Keratinocyte (primary cell): ENCODE data around the gene NR1H4. TPM values are rescaled to one million over a fixed set of nuclear protein-coding genes. Genes with fewer than 3 reads are reported as not detected.

Experiments used
- DNase-seq: peaks from one replicate; pipeline ENCODE4 v3.0.0-alpha.2; 2011; ENCODE audit warnings: low read depth, missing footprints, low spot score
- FAIRE-seq: peaks from 2 replicates; lab custom pipeline; 2011; peaks lifted over from hg19 to GRCh38; lab: Jason Lieb, UNC
- H2AFZ ChIP-seq: 2 replicates; pipeline ENCODE4 v1.6.0; 2012; ENCODE audit warnings: low read length, control low read depth, inconsistent platforms; ENCODE audit not compliant: control insufficient read depth
- H3K27ac ChIP-seq: 2 replicates; pipeline ENCODE4 v1.5.1; 2011; ENCODE audit warnings: low read length; ENCODE audit not compliant: control insufficient read depth, insufficient read depth
- H3K27me3 ChIP-seq: 3 replicates; pipeline ENCODE4 v1.6.0; 2011; ENCODE audit warnings: low read length; ENCODE audit not compliant: control insufficient read depth, insufficient read depth; ENCODE audit errors: extremely low read depth
- H3K36me3 ChIP-seq, 2 experiments: 2 replicates in 1 of 2; 3 replicates in 1 of 2; pipeline ENCODE4 v1.5.1; 2011; ENCODE audit warnings: low read length in 2 of 2, mild to moderate bottlenecking in 1 of 2; ENCODE audit not compliant: control insufficient read depth in 2 of 2, insufficient read depth in 2 of 2; ENCODE audit errors: extremely low read depth in 1 of 2
- H3K4me1 ChIP-seq: 3 replicates; pipeline ENCODE4 v1.5.1; 2011; ENCODE audit warnings: low read length; ENCODE audit not compliant: control insufficient read depth, insufficient read depth; ENCODE audit errors: extremely low read depth
- H3K4me2 ChIP-seq: 3 replicates; pipeline ENCODE4 v1.6.0; 2011; ENCODE audit warnings: low read depth, low read length; ENCODE audit not compliant: control insufficient read depth, insufficient read depth; ENCODE audit errors: extremely low read depth
- H3K4me3 ChIP-seq, 3 experiments: fragments of 200-600 bp in 1 of 3; sonication (generic) in 1 of 3; 2 replicates in 2 of 3; 3 replicates in 1 of 3; pipeline ENCODE4 v1.5.1; 2011 to 2016; ENCODE audit warnings: low read length in 3 of 3, mild to moderate bottlenecking in 3 of 3, control low read depth in 2 of 3, inconsistent platforms in 1 of 3, low read depth in 1 of 3, mixed read lengths in 1 of 3, mixed run types in 1 of 3, moderate library complexity in 1 of 3; ENCODE audit not compliant: control insufficient read depth in 2 of 3, insufficient read depth in 2 of 3; ENCODE audit errors: extremely low read depth in 1 of 3
- H3K79me2 ChIP-seq: 2 replicates; pipeline ENCODE4 v1.6.0; 2012; ENCODE audit warnings: low read length; ENCODE audit not compliant: control insufficient read depth, insufficient read depth
- H3K9ac ChIP-seq: 3 replicates; pipeline ENCODE4 v1.6.0; 2011; ENCODE audit warnings: low read length; ENCODE audit not compliant: control insufficient read depth, insufficient read depth; ENCODE audit errors: extremely low read depth
- H3K9me1 ChIP-seq: 3 replicates; pipeline ENCODE4 v1.6.0; 2011; ENCODE audit warnings: low read length; ENCODE audit not compliant: control insufficient read depth, insufficient read depth; ENCODE audit errors: extremely low read depth
- H3K9me3 ChIP-seq: 2 replicates; pipeline ENCODE4 v1.5.1; 2012; ENCODE audit warnings: low read depth, low read length; ENCODE audit not compliant: control insufficient read depth
- H4K20me1 ChIP-seq: 3 replicates; pipeline ENCODE4 v1.6.0; 2011; ENCODE audit warnings: low read length; ENCODE audit not compliant: control insufficient read depth, insufficient read depth; ENCODE audit errors: extremely low read depth
- CTCF ChIP-seq, 3 experiments: IDR thresholded peaks in 1 of 3; conservative IDR thresholded peaks in 1 of 3; optimal IDR thresholded peaks in 1 of 3; 2 replicates in 2 of 3; 3 replicates in 1 of 3; pipeline versions ENCODE3 to v1.5.1; 2011; ENCODE audit warnings: low read length in 3 of 3, mild to moderate bottlenecking in 3 of 3, moderate library complexity in 2 of 3, control low read depth in 1 of 3, inconsistent platforms in 1 of 3; ENCODE audit not compliant: insufficient read depth in 2 of 3; ENCODE audit errors: extremely low read depth in 1 of 3
- EZH2 ChIP-seq: IDR thresholded peaks from one replicate; pipeline ENCODE4 v1.6.1; 2012; ENCODE audit warnings: inconsistent platforms, mild to moderate bottlenecking, low read length, moderate library complexity
- dilution Hi-C: fragments of 300-500 bp; cut with MboI; formaldehyde crosslinking; loops from one replicate; pipeline ENCODE4 v1.7.0; 2020; ENCODE audit warnings: low sequenced_read_pairs; ENCODE audit not compliant: extremely low pct_ligation_motif_present
- polyA plus RNA-seq, 5 experiments: library from polyadenylated mRNA; depleted of rRNA in 3 of 5; stranded (reverse) in 3 of 5; stranded (forward) in 1 of 5; unstranded in 1 of 5; fragments of >200 nt; gene quantifications; 1 replicate in 1 of 5; 2 replicates in 3 of 5; 3 replicates in 1 of 5; pipeline versions ENCODE4 v1.2.1 to v1.2.3, GENCODE V29; 2011 to 2012; ENCODE audit warnings: missing spikeins in 2 of 5, low read depth in 1 of 5, low replicate concordance in 1 of 5

The NR1H4 gene
- polyA plus RNA-seq, 1 donor (not counting 4 experiments of a cell fraction or from before 2014, with no cell fraction given) = not detected

DNA sequence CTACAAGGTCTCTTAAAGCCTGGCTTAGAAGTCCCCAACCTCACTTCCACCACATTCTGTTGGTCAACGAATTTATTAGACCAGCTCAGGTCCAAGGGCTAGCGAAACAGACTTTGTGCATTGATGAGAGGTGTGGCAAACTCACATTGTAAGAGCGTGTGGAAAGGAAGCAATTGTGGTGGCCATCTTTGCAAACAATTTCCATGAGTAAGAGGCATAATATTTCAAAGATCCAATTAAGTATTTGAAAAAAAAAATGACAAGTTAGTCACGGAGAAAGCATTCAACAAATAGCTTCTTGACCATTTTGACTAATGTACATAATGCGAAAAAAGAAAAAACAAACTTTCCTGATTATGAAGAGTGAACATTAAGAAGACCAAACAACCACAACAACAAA is 7.4 kb downstream of the NR1H4 start:
- TF ChIP-seq EZH2 = no peak
- TF ChIP-seq CTCF (optimal IDR thresholded peaks at IDR 0.05 in 1 of 3, IDR thresholded peaks at IDR 0.05 in 1 of 3, conservative IDR thresholded peaks at IDR 0.05 in 1 of 3; ENCODE audit: extremely low read depth in 1 of 3, insufficient read depth in 2 of 3, low read length in 3 of 3) = no peak
- H2AFZ ChIP-seq = no peak overlapping the region

GRCh38 chr12:100484183-100484886 is 10.7 kb downstream of the NR1H4 start:
- Histone ChIP-seq H2AFZ (no peak overlapping the region), H3K9ac (no peak overlapping the region), H3K79me2 (no peaks in the 10 kb centered on the region), H3K9me3 (no peaks in the 10 kb centered on the region), H3K27ac (no peak overlapping the region), H3K36me3 (no peaks in the 10 kb centered on the region), H3K4me3 (no peak overlapping the region), H3K27me3 (no peaks in the 10 kb centered on the region), H3K4me2 (no peak overlapping the region), H3K9me1 (no peaks in the 10 kb centered on the region), H3K4me1 (no peaks in the 10 kb centered on the region), H4K20me1 (no peaks in the 10 kb centered on the region)
- DNase-seq (no peak), FAIRE-seq (no peak)
- TF ChIP-seq CTCF (optimal IDR thresholded peaks at IDR 0.05 in 1 of 3, IDR thresholded peaks at IDR 0.05 in 1 of 3, conservative IDR thresholded peaks at IDR 0.05 in 1 of 3; ENCODE audit: extremely low read depth in 1 of 3, insufficient read depth in 2 of 3, low read length in 3 of 3) (no peak), EZH2 (no peak)
- dilution Hi-C loops = no loop called here

More for the DNA sequence above, 7.4 kb downstream of the NR1H4 start:
- Histone ChIP-seq H4K20me1 (no peaks in the 10 kb centered on the region), H3K9me3 (no peaks in the 10 kb centered on the region), H3K4me1 (no peaks in the 10 kb centered on the region), H3K27ac (no peak overlapping the region), H3K79me2 (no peaks in the 10 kb centered on the region), H3K9me1 (no peaks in the 10 kb centered on the region), H3K36me3 (no peaks in the 10 kb centered on the region), H3K4me3 (no peak overlapping the region), H3K4me2 (no peak overlapping the region), H3K9ac (no peak overlapping the region), H3K27me3 (no peaks in the 10 kb centered on the region)
- dilution Hi-C loops = no loop called here
- DNase-seq (no peak), FAIRE-seq (no peak)
